Suppressor macrophage (primary cell): ENCODE measurements around the gene MYOF.
A peak's percentile ranks its signal among the peaks of the same experiment; 100 is the strongest.
"Not testable (repeated sequence)": the region's sequence is repeated elsewhere in the genome, so short reads cannot be mapped to it uniquely, and the experiment has no call there.

Experiments used
- DNase-seq, 4 experiments: peaks; one replicate each; pipeline ENCODE4 v3.0.0-alpha.2; 2020 to 2022

Gene MYOF

GRCh38 chr10:93476756-93477155 lies 5.4 kb downstream of the MYOF start:
- no peak for DNase-seq

DNA sequence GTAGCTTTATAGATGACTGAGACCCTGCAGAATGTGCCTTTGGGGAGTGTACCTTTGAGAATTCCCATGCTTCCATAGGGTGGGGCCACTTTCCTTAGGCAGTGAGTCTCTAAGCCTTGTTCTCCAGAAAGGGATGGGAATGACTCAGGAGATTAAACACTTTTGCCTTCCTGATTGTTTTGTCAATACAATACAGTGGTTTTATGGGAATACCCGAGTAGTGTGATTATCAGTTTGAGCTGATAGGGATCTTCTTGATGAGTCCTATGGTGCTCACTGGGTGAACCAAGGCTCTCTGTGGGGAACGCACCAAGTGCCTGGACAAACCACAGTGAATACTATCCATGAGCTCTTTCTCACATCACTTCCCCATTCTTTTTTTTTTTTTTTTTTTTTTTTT lies 6.3 kb downstream of the MYOF start:
- peak; percentile 48 to 76 (median 64) for DNase-seq

DNA sequence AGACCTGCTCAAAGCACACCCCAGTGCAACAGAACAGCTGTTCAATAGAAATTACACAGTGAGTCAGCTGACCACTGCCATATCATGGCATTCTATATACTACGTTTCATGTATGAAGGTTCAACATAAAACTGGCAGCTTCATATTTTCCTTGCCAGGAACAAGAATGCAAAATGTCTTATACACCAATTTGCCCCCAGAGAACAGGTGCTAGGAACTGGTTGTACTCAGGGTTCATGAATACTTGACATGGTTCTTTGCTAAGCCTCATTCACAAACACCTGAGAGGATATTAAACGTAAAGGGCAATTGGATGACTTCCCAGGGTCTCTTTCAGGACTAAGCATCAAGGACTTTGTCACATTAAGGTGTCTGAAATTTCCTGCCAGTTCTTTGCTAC lies 6.9 kb downstream of the MYOF start:
- no peak for DNase-seq

GRCh38 chr10:93473804-93474472 lies 8.2 kb downstream of the MYOF start:
- DNase-seq: no peak

- no peak for DNase-seq
Measured at GRCh38 chr10:93473161-93473560, 9.0 kb downstream of the MYOF start.

GRCh38 chr10:93471110-93471651 lies 11.0 kb downstream of the MYOF start:
- peak; percentile 48 to 84 (median 62) for DNase-seq

DNA sequence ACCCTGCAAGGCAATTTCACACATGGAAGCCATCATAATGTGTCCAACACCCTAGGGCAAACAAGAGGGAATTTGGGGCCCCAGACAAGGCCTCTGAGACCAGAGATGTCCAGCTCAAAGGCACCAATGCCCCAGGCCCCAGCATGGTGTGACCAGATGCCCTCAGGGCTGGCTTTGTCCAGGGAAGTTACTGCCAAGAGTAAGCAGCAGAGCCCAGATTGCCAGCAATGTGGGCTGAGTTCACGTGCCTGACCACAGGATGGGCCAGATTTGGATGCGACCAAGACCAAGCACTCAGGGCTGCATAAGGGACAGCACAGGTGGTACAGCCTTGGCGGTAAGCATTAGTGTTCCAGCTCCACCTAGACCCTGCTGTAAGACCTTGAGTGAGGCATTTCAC lies 12.7 kb downstream of the MYOF start:
- DNase-seq: no peak

DNA sequence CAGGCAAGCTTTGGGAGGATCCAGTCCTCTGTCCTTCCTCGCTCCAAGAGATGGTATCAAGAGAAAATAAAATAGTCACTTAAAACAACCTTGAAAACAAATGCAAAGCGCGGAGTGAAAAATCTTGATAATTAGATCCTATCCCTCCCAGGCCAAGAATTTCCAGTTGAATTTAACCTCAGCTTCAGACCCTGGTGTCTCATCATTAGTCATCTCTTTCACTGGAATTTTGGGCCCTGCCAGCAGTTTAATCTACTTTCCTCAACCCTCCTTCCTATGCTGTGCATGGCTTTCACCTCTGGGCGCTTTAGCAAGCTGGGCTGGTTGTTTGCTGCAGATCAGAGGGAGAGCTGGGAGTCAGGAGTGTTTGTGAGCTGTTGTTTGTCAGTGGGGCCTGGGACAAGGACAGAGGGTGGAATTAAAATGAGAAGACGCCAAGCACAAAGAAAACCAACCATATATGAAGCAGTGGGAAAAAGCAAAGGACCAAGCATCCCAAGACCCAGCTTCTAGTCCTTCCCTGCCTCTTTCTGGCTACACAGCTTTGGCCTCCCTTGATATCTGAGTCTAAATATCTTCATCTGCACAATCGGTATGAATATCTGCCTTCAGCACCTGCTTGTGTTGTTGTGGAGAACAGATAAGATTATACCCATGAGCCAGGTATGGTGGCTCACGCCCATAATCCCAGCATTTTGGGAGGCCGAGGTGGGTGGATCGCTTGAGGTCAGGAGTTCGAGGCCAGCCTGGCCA lies 13.5 kb downstream of the MYOF start:
- DNase-seq: no peak

DNA sequence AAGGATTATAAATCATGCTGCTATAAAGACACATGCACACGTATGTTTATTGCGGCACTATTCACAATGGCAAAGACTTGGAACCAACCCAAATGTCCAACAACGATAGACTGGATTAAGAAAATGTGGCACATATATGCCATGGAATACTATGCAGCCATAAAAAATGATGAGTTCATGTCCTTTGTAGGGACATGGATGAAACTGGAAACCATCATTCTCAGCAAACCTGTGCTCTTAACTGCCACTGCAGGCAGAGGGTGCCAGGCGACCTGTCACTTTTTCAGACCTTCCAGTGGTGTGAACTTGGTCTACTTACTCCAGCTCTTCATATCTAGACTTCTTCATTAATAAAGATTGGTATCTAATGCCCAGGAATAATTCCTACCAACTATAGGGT lies 14.5 kb downstream of the MYOF start:
- DNase-seq: not testable (repeated sequence)

DNA sequence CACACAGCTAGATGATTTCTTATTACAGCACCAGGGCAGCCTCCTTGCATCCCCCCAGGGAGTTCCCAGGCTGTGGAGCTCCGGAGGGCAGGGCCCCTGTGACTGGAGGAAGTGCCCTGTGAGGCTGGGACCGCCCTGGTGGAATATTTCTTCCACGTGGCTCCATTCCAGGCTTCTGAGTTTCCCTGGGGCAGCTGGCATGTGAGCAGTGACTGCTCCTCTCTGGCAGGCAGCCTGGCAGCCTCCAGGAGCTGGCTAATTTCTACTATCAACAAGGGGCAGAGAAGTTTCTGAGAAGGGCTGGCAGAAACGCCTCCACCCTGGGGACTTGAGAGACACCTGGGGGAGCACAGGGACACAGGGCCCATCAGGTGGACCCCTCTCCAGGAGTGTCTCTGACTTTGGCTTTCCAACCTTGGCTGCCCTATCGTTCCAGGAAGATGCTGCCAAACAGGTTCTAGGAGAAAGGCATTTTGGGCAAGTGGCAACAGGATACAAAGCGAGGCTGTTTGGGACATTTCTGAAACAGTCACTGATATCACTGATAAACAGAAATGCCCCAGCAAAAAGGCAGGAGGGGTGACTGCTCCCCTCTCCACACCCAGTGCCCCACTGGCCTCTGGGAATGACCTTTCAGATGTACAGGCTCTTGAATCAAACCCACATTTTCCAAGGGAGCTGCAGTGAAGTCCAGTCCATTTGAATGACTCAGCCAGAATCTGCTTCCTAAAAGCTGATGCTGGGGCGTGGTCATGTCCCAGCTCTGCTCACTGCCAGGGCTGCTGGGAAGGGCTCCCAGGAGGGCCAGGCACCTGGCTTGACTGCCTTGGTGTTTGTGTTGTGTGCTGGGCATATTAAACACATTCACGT lies 16.1 kb downstream of the MYOF start:
- peak; percentile 51 to 72 (median 70) for DNase-seq

DNA sequence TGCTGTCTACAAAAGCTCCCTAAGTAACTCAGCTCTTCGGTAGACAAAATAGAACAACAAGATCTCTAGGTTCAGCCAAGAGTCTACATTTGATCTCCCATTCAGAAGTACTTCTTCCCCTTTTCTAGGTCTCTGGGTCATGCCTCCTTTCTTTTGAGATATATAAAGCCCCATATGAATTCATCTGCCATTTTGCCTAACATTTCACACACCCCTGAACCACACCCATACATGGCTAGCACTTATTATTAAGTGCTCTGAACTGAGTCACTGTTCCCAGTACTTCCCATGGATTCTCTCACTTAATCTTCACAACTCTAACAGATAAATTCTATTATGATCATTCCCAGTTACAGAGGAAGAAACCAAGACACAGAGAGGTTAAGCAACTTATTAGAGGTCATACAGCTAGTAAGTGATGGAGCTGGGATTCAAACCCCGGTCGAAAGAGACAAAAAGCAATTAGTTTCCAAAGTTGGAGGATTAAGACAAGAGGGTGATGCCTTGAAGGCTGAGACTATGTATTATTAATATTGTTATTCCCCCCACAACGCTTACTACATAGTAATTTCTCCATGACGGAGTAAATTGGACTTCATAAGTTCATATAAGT lies 17.3 kb downstream of the MYOF start:
- peak in 3 of 4 experiments; percentile 19 to 59 (median 55) for DNase-seq

DNA sequence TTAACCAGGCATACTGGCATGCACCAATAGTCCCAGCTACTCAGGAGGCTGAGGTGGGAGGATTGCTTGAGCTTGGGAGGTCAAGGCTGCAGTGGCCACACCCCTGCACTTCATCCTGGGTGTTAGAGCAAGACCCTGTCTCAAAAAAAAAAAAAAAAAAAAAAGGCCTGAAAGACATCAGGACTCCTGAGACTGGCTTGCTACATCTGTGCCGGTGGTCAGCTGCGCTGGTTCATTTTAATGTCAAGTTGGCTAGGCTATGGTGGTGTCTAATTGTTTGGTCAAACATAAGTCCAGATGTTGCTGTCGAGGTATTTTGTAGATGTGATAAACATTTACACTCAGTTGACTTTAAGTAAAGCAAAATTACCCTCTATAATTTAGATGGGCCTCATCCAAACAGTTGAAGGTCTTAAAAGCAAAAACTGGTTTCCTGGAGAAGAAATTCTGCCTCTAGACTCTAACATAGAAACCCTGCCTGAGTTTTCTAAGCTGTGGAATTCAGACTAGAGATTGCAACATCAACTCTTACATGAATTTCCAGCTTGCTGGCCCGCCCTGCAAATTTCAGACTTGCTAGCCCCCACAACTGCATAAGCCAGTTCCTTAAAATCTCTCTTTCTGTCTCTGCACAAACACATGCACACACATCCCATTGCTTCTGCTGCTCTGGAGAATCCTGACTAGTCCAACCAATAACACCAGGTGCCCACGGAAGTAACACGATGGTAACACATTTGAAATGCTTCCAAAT lies 18.2 kb downstream of the MYOF start:
- peak; percentile 74 to 90 (median 84) for DNase-seq

GRCh38 chr10:93462881-93463280 lies 19.3 kb downstream of the MYOF start:
- DNase-seq: peak; percentile 77 to 86 (median 84)

GRCh38 chr10:93462371-93462770 lies 19.8 kb downstream of the MYOF start:
- no peak for DNase-seq

DNA sequence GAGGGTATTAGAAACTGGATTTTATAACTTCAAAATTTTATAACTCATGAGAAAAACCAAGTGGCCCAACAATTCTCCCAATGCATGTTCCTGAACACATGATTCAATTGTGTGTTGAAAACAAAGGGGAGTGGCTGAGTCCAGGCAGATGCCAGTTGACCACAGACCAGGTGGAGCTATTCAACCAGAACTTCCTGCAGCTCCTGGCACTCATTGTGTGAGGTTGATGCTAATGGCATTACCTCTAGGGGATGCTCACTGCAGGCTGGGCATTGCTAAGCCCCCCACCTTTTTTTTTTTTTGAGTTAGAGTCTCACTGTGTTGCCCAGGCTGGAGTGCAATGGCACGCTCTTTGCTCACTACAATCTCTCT lies 20.3 kb downstream of the MYOF start:
- DNase-seq: peak in 2 of 4 experiments; percentile 24 to 37

DNA sequence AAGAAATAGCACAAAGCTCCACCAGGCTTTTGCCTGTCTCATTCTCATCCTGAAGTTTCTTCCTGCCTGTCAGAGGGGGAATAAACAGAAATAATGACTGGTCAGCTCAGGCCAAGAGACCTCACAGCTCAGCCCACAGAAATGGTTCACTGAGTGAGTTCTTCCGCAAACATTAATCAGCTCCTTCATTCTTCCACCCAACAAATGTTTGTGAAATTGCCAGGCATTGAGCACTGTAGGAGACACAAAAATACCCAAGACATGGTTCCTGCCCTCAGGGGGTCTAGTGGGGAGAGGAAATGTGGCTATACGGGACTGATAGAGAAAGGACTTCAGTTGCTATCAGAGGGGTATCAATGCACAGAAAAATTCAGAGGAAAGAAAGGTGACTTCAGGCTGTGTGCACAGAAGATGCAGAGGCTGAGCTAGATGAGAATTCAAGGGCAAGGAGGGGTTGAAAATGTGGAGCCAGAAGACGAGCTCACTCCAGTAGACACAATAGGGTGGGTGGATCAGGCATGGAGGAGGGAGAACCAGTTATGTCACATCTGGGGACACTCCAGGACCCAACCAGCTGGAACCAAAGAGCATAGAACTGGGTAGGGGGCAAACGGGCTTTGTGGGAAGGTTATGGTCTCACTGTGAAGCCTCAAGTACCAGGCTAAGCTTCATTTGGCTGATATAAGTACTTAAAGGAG lies 20.9 kb downstream of the MYOF start:
- DNase-seq: peak in 1 of 4 experiments; percentile 30

- no peak for DNase-seq
Measured at GRCh38 chr10:93459466-93459865, 22.7 kb downstream of the MYOF start.

GRCh38 chr10:93458821-93459257 lies 23.3 kb downstream of the MYOF start:
- DNase-seq: peak; percentile 66 to 88 (median 82)

DNA sequence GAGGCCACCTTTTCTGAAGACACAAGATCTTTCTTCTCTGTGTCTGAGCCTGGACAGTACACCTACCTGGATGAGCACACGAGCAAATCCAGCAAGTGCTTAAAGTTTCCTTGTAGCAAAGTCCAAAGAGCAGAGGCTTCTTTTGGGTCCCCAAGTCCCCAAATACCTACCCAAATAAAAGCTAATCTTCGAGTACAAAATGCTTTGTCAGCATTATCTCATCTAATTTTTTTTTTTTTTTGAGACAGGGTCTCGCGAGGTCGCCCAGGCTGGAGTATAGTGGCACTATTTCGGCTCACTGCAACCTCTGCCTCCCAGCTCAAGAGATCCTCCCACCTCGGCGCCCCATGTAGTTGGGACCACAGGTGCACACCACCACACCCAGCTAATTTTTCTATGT lies 24.6 kb downstream of the MYOF start:
- no peak for DNase-seq

DNA sequence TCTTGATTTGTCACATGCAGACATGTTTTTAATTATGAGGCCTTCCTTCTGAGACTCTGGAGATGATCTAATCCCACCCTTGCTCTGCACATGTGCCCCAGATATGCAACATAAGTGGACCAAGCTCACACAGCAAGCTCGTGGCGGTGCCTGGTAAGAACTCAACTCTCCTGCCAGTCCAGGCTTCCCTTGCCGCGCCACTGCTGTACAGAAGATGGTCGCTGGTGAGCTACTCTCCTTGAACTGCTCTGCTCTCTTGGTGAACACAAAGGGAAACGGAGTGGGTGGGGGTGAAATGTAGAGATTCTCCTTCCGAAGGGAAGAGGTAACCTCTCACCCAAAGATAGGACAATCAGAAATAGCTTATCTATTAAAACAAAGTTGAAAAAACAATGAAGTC lies 25.7 kb downstream of the MYOF start:
- peak in 1 of 4 experiments; percentile 25 for DNase-seq

GRCh38 chr10:93454736-93455135 lies 27.4 kb downstream of the MYOF start:
- DNase-seq: no peak
